NB4 (cell line): Measurements from ENCODE around the gene GPR68.

Experiments
- CTCF ChIP-seq: IDR thresholded peaks from one replicate; pipeline ENCODE4 v1.5.1; 2012; ENCODE audit warnings: low read depth, low read length
- MAX ChIP-seq: IDR thresholded peaks from 2 replicates; pipeline ENCODE4 v1.6.1; 2011; ENCODE audit warnings: low read depth, low read length

GRCh38 chr14:91197631-91198030, 46.9 kb downstream of the GPR68 start:
- no peak for TF ChIP-seq MAX
- TF ChIP-seq CTCF: no peak
